H1 (cell line): ENCODE results near the gene CDK5RAP3. TPM values are rescaled to one million over a fixed set of nuclear protein-coding genes. Genes with fewer than 3 reads are reported as not detected.

Experiments used
- CREB1 ChIP-seq: IDR thresholded peaks from 2 replicates; pipeline ENCODE4 v1.6.1; 2012; ENCODE audit warnings: inconsistent platforms
- polyA plus RNA-seq, 7 experiments: library from polyadenylated mRNA; depleted of rRNA in 3 of 7; stranded (reverse) in 5 of 7; unstranded in 2 of 7; fragments of >200 nt in 5 of 7; fragments of 200-250 nt in 2 of 7; gene quantifications; 1 replicate in 5 of 7; 2 replicates in 1 of 7; 4 replicates in 1 of 7; pipeline versions ENCODE4 v1.2.1 to v1.2.3, GENCODE V29; 2011 to 2013; ENCODE audit warnings: missing spikeins in 2 of 7, mixed read lengths in 2 of 7
- total RNA-seq: library from RNA; stranded (reverse); fragmentation: NEBNext Ultra II Directional; extraction: Animal tissue kit (Norgen Biotek cat#: 25700); gene quantifications from 2 replicates; pipeline ENCODE4 v1.2.1, GENCODE V29; 2021

The CDK5RAP3 gene
- total and polyA plus RNA-seq, 2 of the 8 experiments (the other 6 are each of a cell fraction or from before 2014, with no cell fraction given), result 88.2 to 93.2 TPM

DNA sequence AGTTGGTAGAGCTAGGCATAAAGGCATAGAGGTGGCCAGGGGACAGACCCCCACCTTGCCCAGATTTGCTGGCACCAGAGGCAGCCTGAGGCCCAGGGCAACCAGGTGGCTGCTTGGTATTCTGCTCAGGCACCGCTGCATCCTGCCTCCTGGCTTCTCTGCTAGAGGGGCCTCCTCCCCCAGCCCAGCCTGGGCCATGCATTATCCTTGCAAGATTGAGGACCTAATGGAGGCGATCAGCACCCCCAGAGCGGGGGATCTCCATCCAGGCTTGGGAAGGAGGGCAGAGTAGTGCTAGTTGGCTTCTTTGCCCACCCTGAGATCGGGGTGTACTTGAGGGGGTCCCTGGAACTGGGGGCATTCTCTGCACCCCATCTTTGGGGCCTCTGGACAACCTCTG, 23.8 kb downstream of the CDK5RAP3 start (continued):
- TF ChIP-seq CREB1, result no peak
